T-cell (primary cell): ENCODE results near the gene TIMM8B. TPM values are rescaled to one million over a fixed set of nuclear protein-coding genes. Genes with fewer than 3 reads are reported as not detected.
"Not testable (repeated sequence)": the region's sequence is repeated elsewhere in the genome, so short reads cannot be mapped to it uniquely, and the experiment has no call there.

ENCODE experiments used
- ATAC-seq, 4 experiments: fragments of 200-7000 bp in 3 of 4; fragments of 150-1000 bp in 1 of 4; cut with Tn5 transposase; replicated peaks in 1 of 4; 1 replicate in 3 of 4; 2 replicates in 1 of 4; pipeline ENCODE4 v1.10.0; 2021; ENCODE audit warnings: moderate library complexity in 3 of 4, mild to moderate bottlenecking in 2 of 4, moderate number of reproducible peaks in 1 of 4
- CTCF ChIA-PET, 2 donors: fragments of 300-600 bp; sonication (Branson Sonifier 250); formaldehyde crosslinking; loops; one replicate each; lab custom pipeline; 2022; ENCODE audit warnings: antibody characterized with exemption in 2 of 2; lab: Charles Lee
- POLR2A ChIA-PET, 2 donors: fragments of 300-600 bp; sonication (Branson Sonifier 250); formaldehyde crosslinking; loops; one replicate each; lab custom pipeline; 2022; ENCODE audit warnings: antibody characterized with exemption in 2 of 2; lab: Charles Lee
- DNase-seq, 35 experiments: peaks; one replicate each; pipeline versions ENCODE4 v3.0.0 to v3.0.0-alpha.2; 2013 to 2023
- H3K27ac ChIP-seq: one replicate; pipeline ENCODE4 v1.5.1; 2013; ENCODE audit warnings: low read length
- H3K27me3 ChIP-seq, 2 experiments: replicated peaks in 1 of 2; 1 replicate in 1 of 2; 2 replicates in 1 of 2; pipeline versions ENCODE4 v1.6.1 to v1.7.0; 2013; ENCODE audit warnings: low read length in 1 of 2, mixed read lengths in 1 of 2; ENCODE audit not compliant: control insufficient read depth in 2 of 2, insufficient read depth in 2 of 2; ENCODE audit errors: extremely low read depth in 1 of 2
- H3K36me3 ChIP-seq, 2 donors: 1 replicate in 1 of 2; 2 replicates in 1 of 2; pipeline versions ENCODE4 v1.6.1 to v1.7.0; 2013; ENCODE audit warnings: low read length in 1 of 2; ENCODE audit not compliant: control insufficient read depth in 2 of 2, insufficient read depth in 1 of 2; ENCODE audit errors: extremely low read depth in 1 of 2
- H3K4me1 ChIP-seq, 2 experiments: 1 replicate in 1 of 2; 2 replicates in 1 of 2; pipeline versions ENCODE4 v1.6.1 to v1.7.0; 2013; ENCODE audit warnings: low read length in 2 of 2, mixed read lengths in 1 of 2; ENCODE audit not compliant: insufficient read depth in 2 of 2, control insufficient read depth in 1 of 2; ENCODE audit errors: extremely low read depth in 1 of 2
- H3K4me3 ChIP-seq, 2 donors: 1 replicate in 1 of 2; 2 replicates in 1 of 2; pipeline versions ENCODE4 v1.5.1 to v1.7.0; 2013; ENCODE audit warnings: mild to moderate bottlenecking in 2 of 2, low read length in 1 of 2, moderate library complexity in 1 of 2; ENCODE audit not compliant: control insufficient read depth in 1 of 2; ENCODE audit errors: extremely low read depth in 1 of 2
- H3K9me3 ChIP-seq: 2 replicates; pipeline ENCODE4 v1.7.0; 2013
- H3K27ac Mint-ChIP-seq, 2 donors: one replicate each; pipeline ENCODE4 v1.8.0; 2020 to 2021; ENCODE audit warnings: mild to moderate bottlenecking in 2 of 2, mixed read lengths in 2 of 2
- H3K27me3 Mint-ChIP-seq, 2 donors: one replicate each; pipeline ENCODE4 v1.8.0; 2021 to 2022; ENCODE audit warnings: mixed read lengths in 2 of 2
- H3K36me3 Mint-ChIP-seq: one replicate; pipeline ENCODE4 v1.8.0; 2021; ENCODE audit warnings: mixed read lengths
- H3K4me1 Mint-ChIP-seq, 3 donors: one replicate each; pipeline ENCODE4 v1.8.0; 2020 to 2022; ENCODE audit warnings: mixed read lengths in 3 of 3, mild to moderate bottlenecking in 1 of 3
- H3K4me3 Mint-ChIP-seq, 3 donors: one replicate each; pipeline ENCODE4 v1.8.0; 2020 to 2022; ENCODE audit warnings: mild to moderate bottlenecking in 3 of 3, mixed read lengths in 3 of 3, moderate library complexity in 3 of 3
- H3K9me3 Mint-ChIP-seq, 3 donors: one replicate each; pipeline ENCODE4 v1.8.0; 2020 to 2022; ENCODE audit warnings: mixed read lengths in 3 of 3
- WGBS: methylation state at CpG from one replicate; pipeline ENCODE4 v1.1.5; 2013; ENCODE audit warnings: missing lambda C conversion rate; ENCODE audit not compliant: insufficient coverage; 5-methylcytosine and 5-hydroxymethylcytosine counted together
- total RNA-seq, 35 experiments: library from RNA in 6 of 35; stranded (reverse) in 6 of 35; fragments of 120-200 nt in 1 of 35; gene quantifications; one replicate each; pipeline versions ENCODE4 v1.2.1 to v1.2.4 and lab custom pipeline; 2013 to 2026

The TIMM8B gene
- total RNA-seq, 5 donors from 2014 or later (not counting 1 experiment from before 2014, with no cell fraction given): 13.8 to 23.7 (median 21.1) TPM

- Mint-ChIP-seq H3K27ac (peak overlapping the region in 1 of 2 donors; percentile 16), H3K4me1 (peaks cover 11 to 26% (median 14%) of the 10 kb centered on the region in 3 donors), H3K36me3 (peaks cover 74% of the 10 kb centered on the region)
- H3K4me1 ChIP-seq, DNase-seq, H3K27me3 Mint-ChIP-seq, H3K9me3 Mint-ChIP-seq, H3K27ac ChIP-seq, H3K4me3 ChIP-seq, H3K27me3 ChIP-seq, H3K4me3 Mint-ChIP-seq, ATAC-seq, CTCF ChIA-PET, H3K9me3 ChIP-seq, POLR2A ChIA-PET: not testable (repeated sequence)
- H3K36me3 ChIP-seq: peaks cover 9 to 48% of the 10 kb centered on the region in 2 donors
- no CpG with 5 or more reads among the region's 2 CpGs for WGBS
Measured at GRCh38 chr11:112046647-112047046, 39.9 kb downstream of the TIMM8B start.

GRCh38 chr11:112044961-112045360 is 41.6 kb downstream of the TIMM8B start:
- ChIA-PET CTCF (interaction anchor here in 1 of 2 donors (1.2 kb wide), 1 partner anchor 113 kb away, joined by 3 read pairs; no protein-coding TSS in a partner anchor), POLR2A (no interaction called here)

GRCh38 chr11:112042961-112043304 is 43.6 kb downstream of the TIMM8B start:
- Histone ChIP-seq H3K4me1 (no peaks in the 10 kb centered on the region), H3K36me3 (peaks cover 9 to 51% of the 10 kb centered on the region in 2 donors), H3K9me3 (no peaks in the 10 kb centered on the region), H3K4me3 (no peak overlapping the region), H3K27me3 (no peaks in the 10 kb centered on the region), H3K27ac (no peak overlapping the region)
- Mint-ChIP-seq H3K4me1 (peaks cover 2 to 9% (median 6%) of the 10 kb centered on the region in 3 donors), H3K27ac (no peak overlapping the region), H3K36me3 (peaks cover 72% of the 10 kb centered on the region), H3K9me3 (no peaks in the 10 kb centered on the region), H3K27me3 (no peaks in the 10 kb centered on the region), H3K4me3 (no peak overlapping the region)
- ChIA-PET POLR2A (no interaction called here), CTCF (interaction anchor here in 1 of 2 donors (0.7 kb wide), 1 partner anchor 61 kb away, joined by 3 read pairs; no protein-coding TSS in a partner anchor)
- no peak for DNase-seq
- WGBS: no CpG with 5 or more reads among the region's 2 CpGs
- ATAC-seq: no peak

More at GRCh38 chr11:112044961-112045360, 41.6 kb downstream of the TIMM8B start:
- Histone ChIP-seq H3K36me3 (peaks cover 9 to 44% of the 10 kb centered on the region in 2 donors), H3K4me1 (no peaks in the 10 kb centered on the region), H3K4me3 (no peak overlapping the region), H3K27ac (no peak overlapping the region), H3K27me3 (no peaks in the 10 kb centered on the region), H3K9me3 (no peaks in the 10 kb centered on the region)
- DNase-seq (no peak), ATAC-seq (no peak)
- Mint-ChIP-seq H3K27me3 (no peaks in the 10 kb centered on the region), H3K9me3 (no peaks in the 10 kb centered on the region), H3K36me3 (peaks cover 69% of the 10 kb centered on the region), H3K4me3 (no peak overlapping the region), H3K27ac (no peak overlapping the region), H3K4me1 (peaks cover 10 to 18% (median 15%) of the 10 kb centered on the region in 3 donors)
- 84% methylated on average over 2 of the region's 4 CpGs for WGBS

DNA sequence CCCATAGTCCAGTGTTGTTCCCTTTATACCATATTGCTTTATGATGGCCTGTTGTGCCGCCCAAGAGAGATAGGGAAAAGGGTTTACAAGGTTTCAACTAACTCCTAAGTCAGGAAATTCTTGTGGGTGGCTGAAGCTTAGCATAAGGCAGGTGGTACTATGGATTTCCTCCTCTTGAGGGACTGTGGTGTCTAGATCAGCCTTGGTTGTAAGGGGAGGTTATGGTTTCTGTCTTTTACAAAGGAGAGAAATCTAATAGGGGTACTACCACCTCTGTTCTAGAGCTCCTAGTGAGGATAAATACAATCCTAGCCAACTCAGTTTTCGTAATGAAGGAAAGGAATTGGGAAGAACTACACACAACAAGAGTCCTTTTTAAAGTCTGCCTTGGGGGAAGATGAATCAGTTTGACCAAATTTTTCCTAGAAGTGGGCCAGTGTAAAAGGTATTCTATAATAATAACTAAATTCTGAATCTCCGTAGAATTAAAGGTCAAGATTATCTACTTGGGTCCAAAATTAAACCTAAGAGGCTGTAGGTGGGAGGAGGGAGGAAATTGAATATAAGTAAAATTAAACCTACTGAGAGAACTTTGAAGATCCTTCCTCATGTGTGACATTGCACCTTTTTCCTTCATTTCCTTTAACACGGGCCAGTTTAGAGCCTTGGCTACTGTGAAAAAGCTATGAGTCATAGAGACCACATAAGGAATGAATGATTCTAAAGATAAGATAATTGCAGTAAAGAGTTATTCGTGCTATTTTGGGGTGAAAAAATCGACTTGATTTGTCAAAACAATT is 44.2 kb downstream of the TIMM8B start:
- no peak overlapping the region for H3K4me3 Mint-ChIP-seq
- no peaks in the 10 kb centered on the region for H3K9me3 ChIP-seq
- ATAC-seq (no peak), DNase-seq (no peak)
- H3K4me1 ChIP-seq: no peaks in the 10 kb centered on the region
- ChIA-PET CTCF (interaction anchor here (0.6 to 0.7 kb wide), 2 partner anchors 61 to 110 kb away, joined by 3 to 5 read pairs; no protein-coding TSS in a partner anchor), POLR2A (interaction anchor here in 1 of 2 donors (0.6 kb wide), 1 partner anchor 30 kb away, joined by 5 read pairs; no protein-coding TSS in a partner anchor)
- peaks cover 71% of the 10 kb centered on the region for H3K36me3 Mint-ChIP-seq
- WGBS: 100% methylated on average over 1 of the region's 6 CpGs
- no peak overlapping the region for H3K27ac ChIP-seq
- H3K9me3 Mint-ChIP-seq: no peaks in the 10 kb centered on the region
- no peaks in the 10 kb centered on the region for H3K27me3 ChIP-seq
- H3K4me1 Mint-ChIP-seq: peaks cover under 1 to 8% (median 6%) of the 10 kb centered on the region in 3 donors
- H3K27ac Mint-ChIP-seq: no peak overlapping the region
- H3K4me3 ChIP-seq: no peak overlapping the region
- no peaks in the 10 kb centered on the region for H3K27me3 Mint-ChIP-seq
- H3K36me3 ChIP-seq: peaks cover 9 to 57% of the 10 kb centered on the region in 2 donors

DNA sequence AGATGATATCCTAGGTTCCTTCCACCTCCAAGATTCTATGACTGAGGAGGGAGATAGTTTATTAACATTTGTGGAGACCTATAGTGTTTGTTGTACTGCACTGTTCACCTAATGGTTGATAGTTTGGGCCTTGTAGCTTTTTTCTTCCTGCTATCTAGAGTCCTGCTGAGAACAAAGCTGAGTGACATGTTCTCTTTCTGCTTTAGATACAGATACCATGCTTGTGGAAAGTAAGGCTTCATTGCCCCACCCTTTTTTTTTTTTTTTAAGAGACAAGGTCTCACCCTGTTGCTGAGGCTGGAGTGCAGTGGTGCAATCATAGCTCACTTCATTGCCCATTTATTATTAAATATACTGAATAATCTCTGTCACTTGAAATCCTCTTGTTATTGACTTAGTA is 49.0 kb downstream of the TIMM8B start:
- Histone ChIP-seq H3K27ac (no peak overlapping the region), H3K36me3 (peaks cover 0 to 44% of the 10 kb centered on the region in 2 donors), H3K27me3 (no peaks in the 10 kb centered on the region), H3K4me1 (no peaks in the 10 kb centered on the region), H3K4me3 (no peak overlapping the region), H3K9me3 (no peaks in the 10 kb centered on the region)
- DNase-seq: no peak
- no peak for ATAC-seq
- ChIA-PET CTCF (no interaction called here), POLR2A (interaction anchor here in 1 of 2 donors (0.6 kb wide), 1 partner anchor 1417 kb away, joined by 4 read pairs; no protein-coding TSS in a partner anchor)
- Mint-ChIP-seq H3K36me3 (peaks cover 49% of the 10 kb centered on the region), H3K4me3 (no peak overlapping the region), H3K27ac (no peak overlapping the region), H3K4me1 (peaks cover 4 to 6% (median 4%) of the 10 kb centered on the region in 3 donors), H3K9me3 (no peaks in the 10 kb centered on the region), H3K27me3 (no peaks in the 10 kb centered on the region)
